ENCODE data around the gene CFAP157.

CFAP157 gene

GRCh38 chr9:127679506-127679905, 27.3 kb upstream of the CFAP157 start:
- Histone ChIP-seq H3K27me3 (ENCODE audit: control insufficient read depth, insufficient read depth, low read length, poor library complexity, severe bottlenecking) (no peaks in the 10 kb centered on the region), H3K4me1 (ENCODE audit: control insufficient read depth, insufficient read depth, low read length) (no peaks in the 10 kb centered on the region), H3K4me3 (ENCODE audit: insufficient read depth, low read depth, low read length) (no peak overlapping the region), H3K27ac (ENCODE audit: insufficient read depth, low read depth, low read length, poor library complexity, severe bottlenecking) (no peak overlapping the region), H3K36me3 (ENCODE audit: control insufficient read depth, insufficient read depth, low read length) (peaks cover 7% of the 10 kb centered on the region), H3K9me3 (ENCODE audit: control insufficient read depth, low read length) (no peaks in the 10 kb centered on the region)
- WGBS, 2 experiments: 90% methylated on average over 2 of the region's 2 CpGs; no CpG with 5 or more reads in 1 of the 2 experiments

GRCh38 chr9:127680226-127680625, 26.6 kb upstream of the CFAP157 start:
- Histone ChIP-seq H3K4me3 (ENCODE audit: insufficient read depth, low read depth, low read length) (no peak overlapping the region), H3K27me3 (ENCODE audit: control insufficient read depth, insufficient read depth, low read length, poor library complexity, severe bottlenecking) (no peaks in the 10 kb centered on the region), H3K27ac (ENCODE audit: insufficient read depth, low read depth, low read length, poor library complexity, severe bottlenecking) (no peak overlapping the region), H3K36me3 (ENCODE audit: control insufficient read depth, insufficient read depth, low read length) (peaks cover 7% of the 10 kb centered on the region), H3K9me3 (ENCODE audit: control insufficient read depth, low read length) (no peaks in the 10 kb centered on the region), H3K4me1 (ENCODE audit: control insufficient read depth, insufficient read depth, low read length) (no peaks in the 10 kb centered on the region)
- 92% methylated on average over 11 of the region's 11 CpGs for WGBS, 2 experiments

GRCh38 chr9:127680846-127681245, 25.9 kb upstream of the CFAP157 start:
- 94 to 95% methylated on average over 9 of the region's 9 CpGs for WGBS, 2 experiments
- H3K4me3 ChIP-seq (ENCODE audit: insufficient read depth, low read depth, low read length): no peak overlapping the region
- H3K27ac ChIP-seq (ENCODE audit: insufficient read depth, low read depth, low read length, poor library complexity, severe bottlenecking): no peak overlapping the region
- H3K36me3 ChIP-seq (ENCODE audit: control insufficient read depth, insufficient read depth, low read length): peaks cover 7% of the 10 kb centered on the region
- H3K9me3 ChIP-seq (ENCODE audit: control insufficient read depth, low read length): no peaks in the 10 kb centered on the region
- no peaks in the 10 kb centered on the region for H3K4me1 ChIP-seq (ENCODE audit: control insufficient read depth, insufficient read depth, low read length)
- H3K27me3 ChIP-seq (ENCODE audit: control insufficient read depth, insufficient read depth, low read length, poor library complexity, severe bottlenecking): no peaks in the 10 kb centered on the region

- WGBS, 2 experiments: 94 to 96% methylated on average over 23 of the region's 23 CpGs
- H3K4me3 ChIP-seq (ENCODE audit: insufficient read depth, low read depth, low read length): no peak overlapping the region
- H3K27ac ChIP-seq (ENCODE audit: insufficient read depth, low read depth, low read length, poor library complexity, severe bottlenecking): no peak overlapping the region
- no peaks in the 10 kb centered on the region for H3K27me3 ChIP-seq (ENCODE audit: control insufficient read depth, insufficient read depth, low read length, poor library complexity, severe bottlenecking)
- H3K4me1 ChIP-seq (ENCODE audit: control insufficient read depth, insufficient read depth, low read length): no peaks in the 10 kb centered on the region
- no peaks in the 10 kb centered on the region for H3K36me3 ChIP-seq (ENCODE audit: control insufficient read depth, insufficient read depth, low read length)
- no peaks in the 10 kb centered on the region for H3K9me3 ChIP-seq (ENCODE audit: control insufficient read depth, low read length)
Measured at GRCh38 chr9:127682351-127683136, 24.2 kb upstream of the CFAP157 start.

GRCh38 chr9:127683723-127684122, 23.1 kb upstream of the CFAP157 start:
- 91 to 94% methylated on average over 5 of the region's 5 CpGs for WGBS, 2 experiments
- H3K36me3 ChIP-seq (ENCODE audit: control insufficient read depth, insufficient read depth, low read length): no peaks in the 10 kb centered on the region
- H3K27ac ChIP-seq (ENCODE audit: insufficient read depth, low read depth, low read length, poor library complexity, severe bottlenecking): no peak overlapping the region
- no peaks in the 10 kb centered on the region for H3K27me3 ChIP-seq (ENCODE audit: control insufficient read depth, insufficient read depth, low read length, poor library complexity, severe bottlenecking)
- H3K4me3 ChIP-seq (ENCODE audit: insufficient read depth, low read depth, low read length): no peak overlapping the region
- H3K9me3 ChIP-seq (ENCODE audit: control insufficient read depth, low read length): no peaks in the 10 kb centered on the region
- H3K4me1 ChIP-seq (ENCODE audit: control insufficient read depth, insufficient read depth, low read length): no peaks in the 10 kb centered on the region

GRCh38 chr9:127684576-127684975, 22.2 kb upstream of the CFAP157 start:
- Histone ChIP-seq H3K27ac (ENCODE audit: insufficient read depth, low read depth, low read length, poor library complexity, severe bottlenecking) (no peak overlapping the region), H3K9me3 (ENCODE audit: control insufficient read depth, low read length) (no peaks in the 10 kb centered on the region), H3K27me3 (ENCODE audit: control insufficient read depth, insufficient read depth, low read length, poor library complexity, severe bottlenecking) (no peaks in the 10 kb centered on the region), H3K4me1 (ENCODE audit: control insufficient read depth, insufficient read depth, low read length) (no peaks in the 10 kb centered on the region), H3K4me3 (ENCODE audit: insufficient read depth, low read depth, low read length) (no peak overlapping the region), H3K36me3 (ENCODE audit: control insufficient read depth, insufficient read depth, low read length) (no peaks in the 10 kb centered on the region)
- WGBS, 2 experiments: 94 to 98% methylated on average over 4 of the region's 4 CpGs

GRCh38 chr9:127686461-127687393, 20.1 kb upstream of the CFAP157 start:
- Histone ChIP-seq H3K9me3 (ENCODE audit: control insufficient read depth, low read length) (no peaks in the 10 kb centered on the region), H3K27ac (ENCODE audit: insufficient read depth, low read depth, low read length, poor library complexity, severe bottlenecking) (no peak overlapping the region)

GRCh38 chr9:127689329-127690000, 17.3 kb upstream of the CFAP157 start:
- Histone ChIP-seq H3K27me3 (ENCODE audit: control insufficient read depth, insufficient read depth, low read length, poor library complexity, severe bottlenecking) (no peaks in the 10 kb centered on the region), H3K4me3 (ENCODE audit: insufficient read depth, low read depth, low read length) (no peak overlapping the region), H3K27ac (ENCODE audit: insufficient read depth, low read depth, low read length, poor library complexity, severe bottlenecking) (no peak overlapping the region), H3K4me1 (ENCODE audit: control insufficient read depth, insufficient read depth, low read length) (no peaks in the 10 kb centered on the region), H3K36me3 (ENCODE audit: control insufficient read depth, insufficient read depth, low read length) (no peaks in the 10 kb centered on the region), H3K9me3 (ENCODE audit: control insufficient read depth, low read length) (no peaks in the 10 kb centered on the region)
- 94 to 95% methylated on average over 13 of the region's 13 CpGs for WGBS, 2 experiments

More at GRCh38 chr9:127686461-127687393, 20.1 kb upstream of the CFAP157 start:
- Histone ChIP-seq H3K4me1 (ENCODE audit: control insufficient read depth, insufficient read depth, low read length) (no peaks in the 10 kb centered on the region), H3K4me3 (ENCODE audit: insufficient read depth, low read depth, low read length) (no peak overlapping the region), H3K27me3 (ENCODE audit: control insufficient read depth, insufficient read depth, low read length, poor library complexity, severe bottlenecking) (no peaks in the 10 kb centered on the region), H3K36me3 (ENCODE audit: control insufficient read depth, insufficient read depth, low read length) (no peaks in the 10 kb centered on the region)
- 93 to 95% methylated on average over 6 of the region's 6 CpGs for WGBS, 2 experiments

- Histone ChIP-seq H3K27ac (ENCODE audit: insufficient read depth, low read depth, low read length, poor library complexity, severe bottlenecking) (no peak overlapping the region), H3K9me3 (ENCODE audit: control insufficient read depth, low read length) (no peaks in the 10 kb centered on the region), H3K36me3 (ENCODE audit: control insufficient read depth, insufficient read depth, low read length) (no peaks in the 10 kb centered on the region), H3K4me1 (ENCODE audit: control insufficient read depth, insufficient read depth, low read length) (no peaks in the 10 kb centered on the region), H3K4me3 (ENCODE audit: insufficient read depth, low read depth, low read length) (no peak overlapping the region), H3K27me3 (ENCODE audit: control insufficient read depth, insufficient read depth, low read length, poor library complexity, severe bottlenecking) (no peaks in the 10 kb centered on the region)
- WGBS, 2 experiments: 98 to 99% methylated on average over 9 to 10 of the region's 10 CpGs
Measured at GRCh38 chr9:127690735-127691134, 16.1 kb upstream of the CFAP157 start.

GRCh38 chr9:127692071-127692470, 14.7 kb upstream of the CFAP157 start:
- 90% methylated on average over 20 of the region's 20 CpGs for WGBS, 2 experiments
- H3K36me3 ChIP-seq (ENCODE audit: control insufficient read depth, insufficient read depth, low read length): no peaks in the 10 kb centered on the region

More at GRCh38 chr9:127692071-127692470, 14.7 kb upstream of the CFAP157 start:
- Histone ChIP-seq H3K4me3 (ENCODE audit: insufficient read depth, low read depth, low read length) (no peak overlapping the region), H3K9me3 (ENCODE audit: control insufficient read depth, low read length) (no peaks in the 10 kb centered on the region), H3K4me1 (ENCODE audit: control insufficient read depth, insufficient read depth, low read length) (no peaks in the 10 kb centered on the region), H3K27me3 (ENCODE audit: control insufficient read depth, insufficient read depth, low read length, poor library complexity, severe bottlenecking) (no peaks in the 10 kb centered on the region), H3K27ac (ENCODE audit: insufficient read depth, low read depth, low read length, poor library complexity, severe bottlenecking) (no peak overlapping the region)
